K562 (cell line): ENCODE data around the gene MIS18A. TPM values are rescaled to one million over a fixed set of nuclear protein-coding genes. Genes with fewer than 3 reads are reported as not detected.

Experiments used
- ATAC-seq: fragments of 200-7000 bp; cut with Tn5 transposase; 3 replicates; pipeline ENCODE4 v1.9.1; 2020; ENCODE audit warnings: moderate library complexity
- BruUV-seq: library from RNA; stranded (reverse); fragments of 400-500 nt; replicated peaks from 2 replicates; lab custom pipeline; 2021; lab: Mats Ljungman, UMichigan
- CTCF ChIA-PET: fragments of 300-600 bp; formaldehyde crosslinking; extraction: SDS; loops from one replicate; lab custom pipeline; 2021; ENCODE audit warnings: low intra/inter-chr PET ratio; lab: Yijun Ruan, JAX
- POLR2A ChIA-PET: fragments of 300-600, 350-650 bp; sonication (Branson Sonifier 250); formaldehyde crosslinking; extraction: SDS; loops from one replicate; lab custom pipeline; 2021; ENCODE audit warnings: antibody characterized with exemption, inconsistent platforms; lab: Yijun Ruan, JAX
- DNase-seq, 4 experiments: peaks; one replicate each; pipeline versions ENCODE4 v3.0.0 to v3.0.0-alpha.2; 2011 to 2018; ENCODE audit warnings: low spot score in 3 of 4, mixed read lengths in 3 of 4; ENCODE audit errors: extremely low read depth in 1 of 4
- FAIRE-seq: peaks from 2 replicates; lab custom pipeline; 2011; peaks lifted over from hg19 to GRCh38; lab: Jason Lieb, UNC
- H2AFZ ChIP-seq: 2 replicates; pipeline ENCODE4 v1.6.0; 2011; ENCODE audit warnings: low read depth, low read length, control low read depth, inconsistent platforms
- H3K27ac ChIP-seq: fragments of 200-600 bp; 3 replicates; pipeline ENCODE4 v1.8.0; 2011; ENCODE audit warnings: low read depth, mild to moderate bottlenecking, control low read depth, inconsistent platforms, low read length, moderate library complexity, mixed read lengths; ENCODE audit errors: extremely low read depth
- H3K27me3 ChIP-seq, 2 experiments: fragments of 300-600 bp in 1 of 2; 2 replicates in 1 of 2; 3 replicates in 1 of 2; pipeline versions ENCODE4 v1.6.0 to v1.8.0; 2011; ENCODE audit warnings: inconsistent platforms in 2 of 2, low read length in 2 of 2, mild to moderate bottlenecking in 1 of 2, mixed read lengths in 1 of 2, moderate library complexity in 1 of 2; ENCODE audit not compliant: control insufficient read depth in 2 of 2, insufficient read depth in 2 of 2
- H3K36me3 ChIP-seq: fragments of 300-600 bp; 3 replicates; pipeline ENCODE4 v1.8.0; 2011; ENCODE audit warnings: mild to moderate bottlenecking, low read length, inconsistent platforms; ENCODE audit not compliant: control insufficient read depth, insufficient read depth
- H3K4me1 ChIP-seq, 2 experiments: fragments of 200-600 bp in 1 of 2; replicated peaks in 1 of 2; 2 replicates in 1 of 2; 3 replicates in 1 of 2; pipeline versions ENCODE4 v1.5.1 to v1.8.0; 2011; ENCODE audit warnings: inconsistent platforms in 2 of 2, low read length in 2 of 2, mild to moderate bottlenecking in 1 of 2, mixed read lengths in 1 of 2, moderate library complexity in 1 of 2; ENCODE audit not compliant: control insufficient read depth in 2 of 2, insufficient read depth in 2 of 2
- H3K4me2 ChIP-seq: 2 replicates; pipeline ENCODE4 v1.6.1; 2011; ENCODE audit warnings: low read length, control low read depth, inconsistent platforms, mixed read lengths; ENCODE audit not compliant: insufficient read depth
- H3K4me3 ChIP-seq: fragments of 200-600 bp; sonication (generic), shearing (Covaris generic); 2 replicates; pipeline ENCODE4 v1.5.1; 2016; ENCODE audit warnings: control low read depth, inconsistent platforms
- H3K79me2 ChIP-seq: fragments of 200-600 bp; 3 replicates; pipeline ENCODE4 v1.8.0; 2011; ENCODE audit warnings: low read length, inconsistent platforms; ENCODE audit not compliant: control insufficient read depth, insufficient read depth
- H3K9ac ChIP-seq, 2 experiments: 2 replicates each; pipeline versions ENCODE4 v1.6.0 to v1.6.1; 2011; ENCODE audit warnings: low read depth in 2 of 2, low read length in 2 of 2, control low read depth in 1 of 2, inconsistent platforms in 1 of 2, mild to moderate bottlenecking in 1 of 2, mixed read lengths in 1 of 2; ENCODE audit not compliant: insufficient read depth in 1 of 2
- H3K9me1 ChIP-seq: one replicate; pipeline ENCODE4 v1.6.0; 2011; ENCODE audit warnings: inconsistent platforms, mild to moderate bottlenecking, low read length, moderate library complexity; ENCODE audit not compliant: control insufficient read depth, insufficient read depth
- H3K9me3 ChIP-seq: replicated peaks from 2 replicates; pipeline ENCODE4 v1.5.1; 2011; ENCODE audit warnings: low read depth, low read length, inconsistent platforms; ENCODE audit not compliant: control insufficient read depth, insufficient read depth
- H4K20me1 ChIP-seq: replicated peaks from 2 replicates; pipeline ENCODE4 v1.6.1; 2011; ENCODE audit warnings: low read length, inconsistent platforms, mixed read lengths; ENCODE audit not compliant: control insufficient read depth, insufficient read depth
- EHMT2 ChIP-seq: fragments of 450-650 bp; IDR thresholded peaks from 2 replicates; pipeline ENCODE4 v1.6.1; 2018; ENCODE audit warnings: antibody characterized with exemption
- NR3C1 ChIP-seq: sonication (generic); formaldehyde crosslinking; IDR thresholded peaks from 2 replicates; pipeline ENCODE4 v1.8.1; 2022; ENCODE audit warnings: missing genetic modification reagents
- POLR2B ChIP-seq: fragments of 450-650 bp; IDR thresholded peaks from 2 replicates; pipeline ENCODE4 v1.6.1; 2018; ENCODE audit warnings: low read depth; ENCODE audit not compliant: partially characterized antibody
- RNF2 ChIP-seq: sonication (generic); IDR thresholded peaks from 2 replicates; pipeline ENCODE4 v1.6.1; 2016
- SPI1 ChIP-seq: IDR thresholded peaks from 2 replicates; pipeline ENCODE4 v1.6.1; 2011; ENCODE audit warnings: low read depth, low read length, control low read depth, borderline replicate concordance
- UBTF ChIP-seq, 2 experiments: IDR thresholded peaks; 2 replicates each; pipeline ENCODE4 v1.6.1; 2012; ENCODE audit warnings: improper control_type of control experiment in 2 of 2, low read depth in 2 of 2, low read length in 2 of 2, borderline replicate concordance in 1 of 2
- ZNF324 ChIP-seq: fragments of 250-450 bp; sonication (Bioruptor Pico); IDR thresholded peaks from 2 replicates; pipeline ENCODE4 v1.4.0; 2020; ENCODE audit warnings: mild to moderate bottlenecking
- WGBS: fragments of 100-300 bp; shearing (Covaris generic); methylation state at CpG from one replicate; pipeline ENCODE4 v1.1.6; 2016; ENCODE audit warnings: low coverage, mixed read lengths; ENCODE audit not compliant: insufficient coverage; ENCODE audit errors: missing lambda C conversion rate; 5-methylcytosine and 5-hydroxymethylcytosine counted together
- in situ Hi-C: fragments of 300-500 bp; cut with MboI; formaldehyde crosslinking; loops from 4 replicates; pipeline ENCODE4 v1.15.0; 2018; ENCODE audit warnings: inconsistent platforms, mixed read lengths
- intact Hi-C: fragments of 100-400 bp; cut with micrococcal nuclease; formaldehyde crosslinking; loops from 2 replicates; pipeline ENCODE4 v1.14.2; 2022
- polyA plus RNA-seq, 8 experiments: library from polyadenylated mRNA; depleted of rRNA in 4 of 8; stranded (reverse) in 5 of 8; unstranded in 3 of 8; fragments of >200 nt; fragmentation: Nextera tagmentation in 2 of 8; fragmentation: Illumina TruSeq in 1 of 8; extraction: Ambion mirVana in 2 of 8; extraction: Trizol in 1 of 8; gene quantifications; 2 replicates each; pipeline versions ENCODE4 v1.2.1 to v1.2.3, GENCODE V29; 2011 to 2014; ENCODE audit warnings: inconsistent platforms in 1 of 8, missing spikeins in 1 of 8
- total RNA-seq, 7 experiments: library from RNA; depleted of rRNA in 6 of 7; stranded (reverse); fragments of >200 nt in 6 of 7; fragmentation: Illumina TruSeq in 2 of 7; extraction: Trizol in 2 of 7; gene quantifications; 2 replicates each; pipeline versions ENCODE4 v1.2.1 to v1.2.3, GENCODE V29; 2011 to 2021; ENCODE audit warnings: low replicate concordance in 1 of 7

MIS18A gene
- total and polyA plus RNA-seq, 9 of the 15 experiments (the other 6 are each of a cell fraction or from before 2014, with no cell fraction given) = 17.7 to 75.3 (median 60.3) TPM

- H3K4me3 ChIP-seq = no peak overlapping the region
- intact Hi-C loops = no loop called here
- no peak for DNase-seq
- peaks cover 39% of the 10 kb centered on the region for H3K36me3 ChIP-seq
- in situ Hi-C loops = no loop called here
- no peak overlapping the region for H3K9ac ChIP-seq
- no peak for ATAC-seq
- no TSS peak for BruUV-seq
- 97% methylated on average over 4 of the region's 4 CpGs for WGBS
- no peaks in the 10 kb centered on the region for H4K20me1 ChIP-seq
- no peak overlapping the region for H2AFZ ChIP-seq
- H3K9me1 ChIP-seq = no peaks in the 10 kb centered on the region
- no peak overlapping the region for H3K27ac ChIP-seq
- ChIA-PET CTCF (no interaction called here), POLR2A (no interaction called here)
- H3K4me2 ChIP-seq = no peak overlapping the region
- no peaks in the 10 kb centered on the region for H3K9me3 ChIP-seq
- H3K79me2 ChIP-seq = peaks cover 44% of the 10 kb centered on the region
- H3K4me1 ChIP-seq = peaks cover 3 to 16% of the 10 kb centered on the region in 2 experiments; a peak in 4 of 5 replicates
- H3K27me3 ChIP-seq = no peaks in the 10 kb centered on the region
- FAIRE-seq = no peak
- TF ChIP-seq POLR2B = no peak
- no peak for TF ChIP-seq ZNF324 (CRISPR knock-in tag)
- TF ChIP-seq UBTF (IDR thresholded peaks at IDR 0.05; ENCODE audit: borderline replicate concordance in 1 of 2, low read depth in 2 of 2, low read length in 2 of 2) = no peak
- no peak for TF ChIP-seq RNF2
- no peak for TF ChIP-seq SPI1
- TF ChIP-seq EHMT2 = no peak
- TF ChIP-seq NR3C1 (CRISPR knock-in tag) = no peak
Observed at GRCh38 chr21:32276671-32277070, 2.2 kb downstream of the MIS18A start.
